Testis (tissue), 3 donors: Measurements from ENCODE around the gene SMCR8. TPM values are rescaled to one million over a fixed set of nuclear protein-coding genes. Genes with fewer than 3 reads are reported as not detected.
"Not testable (repeated sequence)": the region's sequence is repeated elsewhere in the genome, so short reads cannot be mapped to it uniquely, and the experiment has no call there.

Source experiments
- DNase-seq: peaks from one replicate; pipeline ENCODE4 v3.0.0-alpha.2; 2019
- H3K27ac ChIP-seq, 2 donors: fragments of 200-600 bp; sonication (generic); one replicate each; pipeline ENCODE4 v1.5.1; 2019
- H3K27me3 ChIP-seq: fragments of 200-600 bp; sonication (generic); one replicate; pipeline ENCODE4 v1.5.1; 2019
- H3K36me3 ChIP-seq: fragments of 200-600 bp; sonication (generic); one replicate; pipeline ENCODE4 v1.5.1; 2017; ENCODE audit warnings: low read depth; ENCODE audit errors: missing control alignments
- H3K4me1 ChIP-seq: fragments of 200-600 bp; sonication (generic); one replicate; pipeline ENCODE4 v1.5.1; 2019
- H3K4me3 ChIP-seq, 2 donors: fragments of 200-600 bp; sonication (generic); one replicate each; pipeline ENCODE4 v1.5.1; 2017 to 2019
- H3K9me3 ChIP-seq: fragments of 200-600 bp; sonication (generic); one replicate; pipeline ENCODE4 v1.5.1; 2017
- POLR2A ChIP-seq: fragments of 450-650 bp; IDR thresholded peaks from one replicate; pipeline ENCODE4 v1.6.1; 2017; ENCODE audit warnings: antibody characterized with exemption, mild to moderate bottlenecking, moderate library complexity
- WGBS, 2 donors: methylation state at CpG; one replicate each; pipeline ENCODE4 v1.1.5; 2018; 5-methylcytosine and 5-hydroxymethylcytosine counted together
- intact Hi-C: fragments of 100-400 bp; cut with DNase I; formaldehyde crosslinking; loops from one replicate; pipeline ENCODE4 v1.15.1; 2023; ENCODE audit warnings: low total_unique reads
- microRNA-seq, 2 donors: library from miRNA; unstranded; fragments of <30 nt; microRNA quantifications; one replicate each; pipeline ENCODE4, GENCODE V29; 2016; ENCODE audit warnings: borderline number of aligned reads in 2 of 2, borderline replicate concordance in 1 of 2
- polyA plus RNA-seq: library from polyadenylated mRNA; stranded (reverse); fragments of 350-450 nt; fragmentation: Illumina TruSeq; extraction: RNeasy Lipid Tissue Mini Kit (QIAGEN cat#74804); gene quantifications from one replicate; pipeline ENCODE4 v1.2.3, GENCODE V29; 2014; ENCODE audit warnings: low read depth, low replicate concordance; ENCODE audit not compliant: insufficient read depth
- total RNA-seq, 2 donors: library from RNA; depleted of rRNA; stranded (reverse); fragments of >200 nt; gene quantifications; one replicate each; pipeline ENCODE4 v1.2.3, GENCODE V29; 2016
- TF ChIP-seq, protein P1 (sequence below), 3 experiments: fragments of 450-650 bp in 2 of 3; fragments of 200-600 bp in 1 of 3; sonication (generic) in 1 of 3; IDR thresholded peaks; one replicate each; pipeline ENCODE4 v1.5.1; 2016 to 2019; ENCODE audit warnings: antibody characterized with exemption in 3 of 3, mild to moderate bottlenecking in 2 of 3, moderate library complexity in 1 of 3

SMCR8 gene
- total and polyA plus RNA-seq, 3 donors from 2014 or later = 20.3 to 27.7 (median 25.0) TPM

DNA sequence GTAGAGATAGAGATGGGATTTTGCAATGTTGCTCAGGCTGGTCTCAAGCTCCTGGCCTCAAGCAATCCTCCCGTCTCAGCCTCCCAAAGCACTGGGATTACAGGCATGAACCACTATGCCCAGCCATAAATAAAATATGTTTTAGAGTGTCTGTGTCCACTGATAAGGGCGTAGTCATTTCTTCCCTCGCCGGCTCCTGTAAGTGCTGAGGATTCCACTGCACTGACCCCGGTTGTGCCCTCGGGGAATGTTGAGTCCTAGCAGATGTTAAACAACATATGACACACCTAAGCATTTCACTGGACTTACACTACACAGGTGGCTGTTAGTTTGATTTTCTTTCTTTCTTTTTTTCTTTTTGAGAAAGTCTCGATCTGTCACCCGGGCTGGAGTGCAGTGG lies 53.9 kb downstream of the SMCR8 start:
- H3K4me1 ChIP-seq = no peaks in the 10 kb centered on the region
- WGBS, 2 donors = 77 to 81% methylated on average over 8 of the region's 8 CpGs
- no peak overlapping the region for H3K27ac ChIP-seq
- DNase-seq = no peak
- no peaks in the 10 kb centered on the region for H3K36me3 ChIP-seq
- H3K4me3 ChIP-seq = no peak overlapping the region
- no peaks in the 10 kb centered on the region for H3K9me3 ChIP-seq
- TF ChIP-seq, protein P1, sequence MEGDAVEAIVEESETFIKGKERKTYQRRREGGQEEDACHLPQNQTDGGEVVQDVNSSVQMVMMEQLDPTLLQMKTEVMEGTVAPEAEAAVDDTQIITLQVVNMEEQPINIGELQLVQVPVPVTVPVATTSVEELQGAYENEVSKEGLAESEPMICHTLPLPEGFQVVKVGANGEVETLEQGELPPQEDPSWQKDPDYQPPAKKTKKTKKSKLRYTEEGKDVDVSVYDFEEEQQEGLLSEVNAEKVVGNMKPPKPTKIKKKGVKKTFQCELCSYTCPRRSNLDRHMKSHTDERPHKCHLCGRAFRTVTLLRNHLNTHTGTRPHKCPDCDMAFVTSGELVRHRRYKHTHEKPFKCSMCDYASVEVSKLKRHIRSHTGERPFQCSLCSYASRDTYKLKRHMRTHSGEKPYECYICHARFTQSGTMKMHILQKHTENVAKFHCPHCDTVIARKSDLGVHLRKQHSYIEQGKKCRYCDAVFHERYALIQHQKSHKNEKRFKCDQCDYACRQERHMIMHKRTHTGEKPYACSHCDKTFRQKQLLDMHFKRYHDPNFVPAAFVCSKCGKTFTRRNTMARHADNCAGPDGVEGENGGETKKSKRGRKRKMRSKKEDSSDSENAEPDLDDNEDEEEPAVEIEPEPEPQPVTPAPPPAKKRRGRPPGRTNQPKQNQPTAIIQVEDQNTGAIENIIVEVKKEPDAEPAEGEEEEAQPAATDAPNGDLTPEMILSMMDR (IDR thresholded peaks at IDR 0.05) = no peak
- intact Hi-C loops = loop anchor here (10.0 kb wide), 1 partner anchor 84 kb away; no protein-coding TSS in a partner anchor
- H3K27me3 ChIP-seq = no peaks in the 10 kb centered on the region

- Histone ChIP-seq H3K9me3 (no peaks in the 10 kb centered on the region), H3K4me3 (no peak overlapping the region), H3K27ac (no peak overlapping the region), H3K27me3 (no peaks in the 10 kb centered on the region), H3K4me1 (no peaks in the 10 kb centered on the region), H3K36me3 (no peaks in the 10 kb centered on the region)
- intact Hi-C loops = no loop called here
- WGBS, 2 donors = 81 to 85% methylated on average over 5 of the region's 5 CpGs
- TF ChIP-seq, protein P1 (IDR thresholded peaks at IDR 0.05) = no peak
- no peak for TF ChIP-seq POLR2A
- no peak for DNase-seq
Observed at GRCh38 chr17:18370761-18371160, 55.7 kb downstream of the SMCR8 start.

DNA sequence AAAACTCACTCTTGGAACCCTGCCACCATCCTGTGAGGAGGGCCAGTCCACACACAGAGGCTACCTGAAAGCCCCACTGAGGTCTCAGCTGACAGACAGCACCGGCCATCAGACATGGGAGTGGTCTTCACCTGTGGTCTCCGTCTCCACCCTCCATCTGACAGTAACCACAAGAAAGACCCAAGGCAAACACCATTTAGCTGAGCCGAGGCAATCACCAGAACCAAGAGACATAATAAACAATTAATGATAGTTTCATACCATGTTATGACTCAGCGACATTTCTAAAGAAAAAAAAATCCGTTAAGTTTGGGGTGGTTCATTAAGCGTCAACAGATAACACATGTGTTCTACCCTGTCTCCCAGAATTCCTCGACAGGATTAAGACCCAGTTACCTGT lies 56.4 kb downstream of the SMCR8 start:
- 81 to 87% methylated on average over 7 of the region's 7 CpGs for WGBS, 2 donors
- no peaks in the 10 kb centered on the region for H3K27me3 ChIP-seq
- no peak overlapping the region for H3K27ac ChIP-seq
- H3K36me3 ChIP-seq = no peaks in the 10 kb centered on the region
- H3K9me3 ChIP-seq = no peaks in the 10 kb centered on the region
- no peak for TF ChIP-seq POLR2A
- TF ChIP-seq, protein P1 (IDR thresholded peaks at IDR 0.05) = no peak
- no peak for DNase-seq
- H3K4me3 ChIP-seq = no peak overlapping the region
- no peaks in the 10 kb centered on the region for H3K4me1 ChIP-seq
- intact Hi-C loops = no loop called here

DNA sequence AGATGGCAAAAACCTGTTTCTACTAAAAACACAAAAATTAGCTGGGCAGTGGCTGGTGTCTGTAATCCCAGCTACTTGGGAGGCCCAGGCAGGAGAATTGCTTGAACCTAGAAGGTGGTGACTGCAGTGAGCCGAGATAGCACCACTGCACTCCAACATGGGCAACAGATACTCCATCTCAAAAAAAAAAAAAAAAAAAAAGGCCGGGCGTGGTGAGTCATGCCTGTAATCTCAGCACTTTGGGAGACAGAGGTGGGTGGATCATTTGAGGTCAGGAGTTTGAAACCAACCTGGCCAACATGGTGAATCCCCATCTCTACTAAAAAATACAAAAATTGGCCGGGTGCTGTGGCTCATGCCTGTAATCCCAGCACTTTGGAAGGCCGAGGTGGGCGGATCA lies 58.1 kb downstream of the SMCR8 start:
- H3K9me3 ChIP-seq, DNase-seq, H3K27ac ChIP-seq, H3K4me3 ChIP-seq, H3K27me3 ChIP-seq, H3K36me3 ChIP-seq, intact Hi-C loops, H3K4me1 ChIP-seq: not testable (repeated sequence)
- WGBS, 2 donors = 81 to 89% methylated on average over 6 of the region's 6 CpGs

- Histone ChIP-seq H3K9me3 (no peaks in the 10 kb centered on the region), H3K4me1 (no peaks in the 10 kb centered on the region), H3K4me3 (no peak overlapping the region), H3K27ac (no peak overlapping the region), H3K36me3 (no peaks in the 10 kb centered on the region), H3K27me3 (no peaks in the 10 kb centered on the region)
- WGBS, 2 donors = 86 to 89% methylated on average over 7 of the region's 7 CpGs
- no peak for TF ChIP-seq POLR2A
- TF ChIP-seq, protein P1 (IDR thresholded peaks at IDR 0.05) = no peak
- intact Hi-C loops = no loop called here
- DNase-seq = no peak
Observed at GRCh38 chr17:18374216-18374615, 59.1 kb downstream of the SMCR8 start.

Small RNAs within 50 kb of the gene (microRNA-seq; reads per million reads assigned to microRNA genes)
- 0 reads per million in 2 donors for gene MIR6778

Other genes with a start within 250 kb of the SMCR8 start
- gene DRG2, start 227.3 kb upstream of the SMCR8 start, total RNA-seq = 10 to 100 TPM; 42.9 to 43.1 TPM
- gene DRG2, start 227.3 kb upstream of the SMCR8 start, polyA plus RNA-seq = 26.0 TPM
- gene MYO15A, start 206.5 kb upstream of the SMCR8 start, total RNA-seq = 10 to 100 TPM; 18.6 to 30.2 TPM
- gene MYO15A, start 206.5 kb upstream of the SMCR8 start, polyA plus RNA-seq = 21.7 TPM
- 100 to 1,000 TPM; 213 to 253 TPM for gene ALKBH5, start 131.5 kb upstream of the SMCR8 start, total RNA-seq
- gene ALKBH5, start 131.5 kb upstream of the SMCR8 start, polyA plus RNA-seq = 172 TPM
- 10 to 100 TPM; 40.0 to 46.8 TPM for gene LLGL1, start 89.7 kb upstream of the SMCR8 start, total RNA-seq
- 24.2 TPM for gene LLGL1, start 89.7 kb upstream of the SMCR8 start, polyA plus RNA-seq
- 100 to 1,000 TPM; 317 to 351 TPM for gene FLII, start 56.6 kb upstream of the SMCR8 start, total RNA-seq
- 383 TPM for gene FLII, start 56.6 kb upstream of the SMCR8 start, polyA plus RNA-seq
- gene MIEF2, start 54.6 kb upstream of the SMCR8 start, total RNA-seq = 10 to 100 TPM; 28.5 to 29.4 TPM
- 7.5 TPM for gene MIEF2, start 54.6 kb upstream of the SMCR8 start, polyA plus RNA-seq
- gene TOP3A, start 299 bp upstream of the SMCR8 start, total RNA-seq = 10 to 100 TPM; 56.9 to 97.9 TPM
- gene TOP3A, start 299 bp upstream of the SMCR8 start, polyA plus RNA-seq = 34.0 TPM
- 10 to 100 TPM; 36.4 to 48.1 TPM for gene SHMT1, start 48.3 kb downstream of the SMCR8 start, total RNA-seq
- gene SHMT1, start 48.3 kb downstream of the SMCR8 start, polyA plus RNA-seq = 45.9 TPM
- gene EVPLL, start 62.5 kb downstream of the SMCR8 start, total RNA-seq = 1 to 10 TPM; 1.7 to 2.7 TPM
- 2.5 TPM for gene EVPLL, start 62.5 kb downstream of the SMCR8 start, polyA plus RNA-seq
- gene LGALS9C, start 161.5 kb downstream of the SMCR8 start, total RNA-seq = under 1 TPM in 1 of 2 donors, not detected in 1; 0.56 TPM
- gene LGALS9C, start 161.5 kb downstream of the SMCR8 start, polyA plus RNA-seq = 1.2 TPM